PC-9 (cell line): Measurements from ENCODE around the gene TKTL2.

ENCODE experiments used
- CTCF ChIP-seq: fragments of 200-600 bp; sonication (generic); conservative IDR thresholded peaks from 2 replicates; pipeline ENCODE4 v1.6.1; 2017; ENCODE audit warnings: mixed run types, antibody characterized with exemption, mild to moderate bottlenecking, moderate library complexity
- EZH2 ChIP-seq: fragments of 200-600 bp; sonication (generic); IDR thresholded peaks from 2 replicates; pipeline ENCODE4 v1.8.0; 2017; ENCODE audit warnings: antibody characterized with exemption, low read depth

GRCh38 chr4:163485589-163485988 lies 12.0 kb upstream of the TKTL2 start:
- TF ChIP-seq CTCF (no peak), EZH2 (no peak)
